Neural crest cell (in vitro differentiated cells): Measurements from ENCODE around the gene MSH3. TPM values are rescaled to one million over a fixed set of nuclear protein-coding genes. Genes with fewer than 3 reads are reported as not detected.

Source experiments
- DNase-seq: peaks from one replicate; pipeline ENCODE4 v3.0.0; 2021; ENCODE audit warnings: low read depth, mixed read lengths, low spot score
- H3K27ac Mint-ChIP-seq: one replicate; pipeline ENCODE4 v1.8.0; 2021; ENCODE audit warnings: mild to moderate bottlenecking, mixed read lengths; ENCODE audit not compliant: unreplicated experiment
- H3K27me3 Mint-ChIP-seq: 2 replicates; pipeline ENCODE4 v1.8.0; 2021; ENCODE audit warnings: low read depth, mild to moderate bottlenecking, mixed read lengths
- H3K36me3 Mint-ChIP-seq: 2 replicates; pipeline ENCODE4 v1.8.0; 2021; ENCODE audit warnings: low read depth, mild to moderate bottlenecking, mixed read lengths
- H3K4me1 Mint-ChIP-seq: 2 replicates; pipeline ENCODE4 v1.8.0; 2021; ENCODE audit warnings: mixed read lengths
- H3K4me3 Mint-ChIP-seq: one replicate; pipeline ENCODE4 v1.8.0; 2021; ENCODE audit warnings: mild to moderate bottlenecking, mixed read lengths
- H3K9me3 Mint-ChIP-seq: 2 replicates; pipeline ENCODE4 v1.8.0; 2021; ENCODE audit warnings: mixed read lengths
- total RNA-seq: library from RNA; stranded (reverse); gene quantifications from 2 replicates; pipeline ENCODE4 v1.2.1, GENCODE V29; 2021
- TF ChIP-seq, protein P1 (sequence below): fragments of 200-600 bp; sonication (generic); conservative IDR thresholded peaks from 2 replicates; pipeline ENCODE4 v1.5.0; 2021; ENCODE audit warnings: antibody characterized with exemption, mild to moderate bottlenecking

The MSH3 gene
- total RNA-seq, 1 donor from 2014 or later = 17.9 TPM

DNA sequence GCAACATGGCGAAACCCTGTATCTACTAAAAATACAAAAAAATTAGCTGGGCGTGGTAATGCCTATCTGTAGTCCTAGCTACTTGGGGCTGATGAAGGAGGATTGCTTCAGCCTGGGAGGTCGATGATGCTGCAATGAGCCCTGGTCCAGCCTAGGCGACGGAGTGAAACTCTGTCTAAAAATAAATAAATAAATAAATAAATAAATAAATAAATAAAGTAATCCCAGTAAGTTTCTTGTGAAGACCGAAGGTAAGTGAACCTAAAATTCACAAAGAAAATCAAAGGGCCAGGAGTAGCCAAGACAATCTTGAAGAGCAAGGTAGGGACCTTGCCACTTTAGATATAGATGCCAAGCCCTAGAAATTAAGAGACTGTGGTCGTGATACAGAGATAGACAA lies 68.5 kb downstream of the MSH3 start:
- peaks cover 9% of the 10 kb centered on the region for H3K9me3 Mint-ChIP-seq
- H3K27me3 Mint-ChIP-seq = no peaks in the 10 kb centered on the region
- no peak overlapping the region for H3K27ac Mint-ChIP-seq
- H3K4me1 Mint-ChIP-seq = peaks cover 9% of the 10 kb centered on the region
- peaks cover 26% of the 10 kb centered on the region for H3K36me3 Mint-ChIP-seq
- H3K4me3 Mint-ChIP-seq = no peak overlapping the region
- no peak for DNase-seq
- TF ChIP-seq, protein P1, sequence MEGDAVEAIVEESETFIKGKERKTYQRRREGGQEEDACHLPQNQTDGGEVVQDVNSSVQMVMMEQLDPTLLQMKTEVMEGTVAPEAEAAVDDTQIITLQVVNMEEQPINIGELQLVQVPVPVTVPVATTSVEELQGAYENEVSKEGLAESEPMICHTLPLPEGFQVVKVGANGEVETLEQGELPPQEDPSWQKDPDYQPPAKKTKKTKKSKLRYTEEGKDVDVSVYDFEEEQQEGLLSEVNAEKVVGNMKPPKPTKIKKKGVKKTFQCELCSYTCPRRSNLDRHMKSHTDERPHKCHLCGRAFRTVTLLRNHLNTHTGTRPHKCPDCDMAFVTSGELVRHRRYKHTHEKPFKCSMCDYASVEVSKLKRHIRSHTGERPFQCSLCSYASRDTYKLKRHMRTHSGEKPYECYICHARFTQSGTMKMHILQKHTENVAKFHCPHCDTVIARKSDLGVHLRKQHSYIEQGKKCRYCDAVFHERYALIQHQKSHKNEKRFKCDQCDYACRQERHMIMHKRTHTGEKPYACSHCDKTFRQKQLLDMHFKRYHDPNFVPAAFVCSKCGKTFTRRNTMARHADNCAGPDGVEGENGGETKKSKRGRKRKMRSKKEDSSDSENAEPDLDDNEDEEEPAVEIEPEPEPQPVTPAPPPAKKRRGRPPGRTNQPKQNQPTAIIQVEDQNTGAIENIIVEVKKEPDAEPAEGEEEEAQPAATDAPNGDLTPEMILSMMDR = no peak

DNA sequence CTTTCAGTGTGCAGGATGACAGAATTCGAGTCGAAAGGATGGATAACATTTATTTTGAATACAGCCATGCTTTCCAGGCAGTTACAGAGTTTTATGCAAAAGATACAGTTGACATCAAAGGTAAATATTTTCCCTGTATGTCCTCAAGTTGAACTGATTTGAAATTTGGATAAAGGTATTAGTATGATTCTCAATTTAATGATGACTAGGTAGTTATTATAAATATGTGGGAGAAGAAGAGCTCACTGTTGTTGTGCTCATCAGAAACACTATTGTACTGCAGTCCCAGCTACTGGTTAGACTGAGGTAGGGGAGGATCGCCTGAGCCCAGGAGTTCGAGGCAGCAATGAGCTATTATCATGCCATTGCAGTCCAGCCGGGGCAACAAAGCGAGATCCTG lies 71.0 kb downstream of the MSH3 start:
- Mint-ChIP-seq H3K36me3 (peaks cover 20% of the 10 kb centered on the region), H3K9me3 (no peaks in the 10 kb centered on the region), H3K27ac (no peak overlapping the region), H3K27me3 (no peaks in the 10 kb centered on the region), H3K4me3 (no peak overlapping the region), H3K4me1 (peaks cover 9% of the 10 kb centered on the region)
- DNase-seq = no peak
- TF ChIP-seq, protein P1 = no peak

DNA sequence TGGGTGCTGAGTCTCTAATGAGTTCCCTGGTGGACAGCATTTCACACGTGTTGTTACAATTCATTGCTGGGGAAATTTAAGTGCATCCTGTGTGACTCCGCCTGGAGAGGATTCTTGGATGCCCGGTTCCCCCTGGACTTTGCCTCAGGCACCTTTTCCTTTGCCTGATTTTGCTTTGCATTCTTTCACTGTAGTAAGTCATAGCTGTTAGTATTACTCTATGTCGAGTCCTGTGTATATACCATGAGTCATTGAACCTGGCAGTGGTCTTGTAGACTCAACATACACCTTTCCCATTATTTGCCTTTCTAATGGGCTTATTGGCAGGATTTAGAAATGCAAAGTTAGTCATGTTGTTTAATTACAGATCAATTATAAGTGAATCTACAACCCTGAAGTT lies 82.3 kb downstream of the MSH3 start:
- DNase-seq = no peak
- TF ChIP-seq, protein P1 = no peak
- Mint-ChIP-seq H3K9me3 (no peaks in the 10 kb centered on the region), H3K4me1 (no peaks in the 10 kb centered on the region), H3K27ac (no peak overlapping the region), H3K4me3 (no peak overlapping the region), H3K27me3 (no peaks in the 10 kb centered on the region), H3K36me3 (peaks cover 12% of the 10 kb centered on the region)

DNA sequence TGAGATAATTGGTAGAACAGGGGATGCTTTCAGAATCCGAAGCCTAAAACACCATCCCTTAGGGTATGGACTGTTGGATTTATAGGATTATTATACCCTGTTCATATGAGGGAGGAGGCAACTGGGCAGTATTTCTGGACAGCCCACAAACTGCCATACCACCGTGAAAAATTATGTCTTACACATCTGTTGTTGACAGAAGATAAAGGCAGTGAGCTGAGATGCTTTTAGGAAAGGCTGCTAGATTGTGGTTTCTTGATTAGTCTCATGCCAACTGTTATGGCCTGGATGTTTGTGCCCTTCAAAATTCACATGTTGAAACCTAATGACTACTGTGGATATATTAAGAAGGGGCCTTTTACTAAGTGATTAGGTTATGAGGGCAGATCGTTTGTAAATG lies 84.0 kb downstream of the MSH3 start:
- H3K9me3 Mint-ChIP-seq = no peaks in the 10 kb centered on the region
- DNase-seq = no peak
- no peaks in the 10 kb centered on the region for H3K4me1 Mint-ChIP-seq
- no peaks in the 10 kb centered on the region for H3K27me3 Mint-ChIP-seq
- TF ChIP-seq, protein P1 = no peak
- peaks cover 15% of the 10 kb centered on the region for H3K36me3 Mint-ChIP-seq
- H3K27ac Mint-ChIP-seq = no peak overlapping the region
- no peak overlapping the region for H3K4me3 Mint-ChIP-seq

DNA sequence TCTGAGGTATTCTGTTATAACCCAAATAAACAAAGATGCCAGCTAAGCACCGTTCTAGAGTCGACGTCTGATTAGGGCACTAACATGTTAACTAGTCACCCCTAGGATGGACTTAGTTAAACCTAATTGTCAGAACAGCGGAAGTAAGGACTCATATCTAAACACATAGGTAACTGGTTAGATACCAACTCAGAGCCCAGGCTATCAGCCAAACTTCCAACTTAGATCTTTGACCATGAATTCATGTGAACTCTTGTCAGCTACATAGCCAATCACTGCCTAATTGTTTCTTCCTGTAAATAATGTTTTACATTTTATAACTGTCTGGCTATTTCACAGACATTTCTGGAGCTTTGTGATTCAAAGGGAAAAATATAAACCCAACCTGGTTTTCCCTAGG lies 84.6 kb downstream of the MSH3 start:
- no peaks in the 10 kb centered on the region for H3K4me1 Mint-ChIP-seq
- peaks cover 17% of the 10 kb centered on the region for H3K36me3 Mint-ChIP-seq
- no peak overlapping the region for H3K4me3 Mint-ChIP-seq
- TF ChIP-seq, protein P1 = no peak
- no peaks in the 10 kb centered on the region for H3K9me3 Mint-ChIP-seq
- no peak for DNase-seq
- H3K27me3 Mint-ChIP-seq = no peaks in the 10 kb centered on the region
- H3K27ac Mint-ChIP-seq = no peak overlapping the region

DNA sequence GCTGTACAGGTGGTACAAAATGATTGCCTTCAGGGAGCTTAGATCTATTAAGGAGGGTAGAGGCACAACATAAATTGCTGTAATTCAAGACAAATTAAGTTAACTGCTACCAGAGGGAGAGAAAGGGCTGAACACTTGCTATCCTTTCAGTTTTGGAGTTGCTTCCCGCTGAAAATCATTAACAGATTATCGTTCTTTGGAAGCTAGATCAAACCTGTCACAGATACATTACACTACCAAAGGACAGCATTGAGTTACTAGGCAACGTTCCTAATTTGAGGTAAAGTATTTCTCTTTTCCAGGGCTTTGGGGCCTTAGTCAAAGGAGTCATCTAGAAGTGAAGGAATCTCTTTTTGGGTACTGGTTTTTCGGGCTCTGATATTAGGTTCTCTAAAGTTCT lies 85.0 kb downstream of the MSH3 start:
- TF ChIP-seq, protein P1 = no peak
- no peak overlapping the region for H3K4me3 Mint-ChIP-seq
- H3K27me3 Mint-ChIP-seq = no peaks in the 10 kb centered on the region
- no peaks in the 10 kb centered on the region for H3K9me3 Mint-ChIP-seq
- H3K36me3 Mint-ChIP-seq = peaks cover 18% of the 10 kb centered on the region
- no peaks in the 10 kb centered on the region for H3K4me1 Mint-ChIP-seq
- DNase-seq = no peak
- H3K27ac Mint-ChIP-seq = no peak overlapping the region
